Adrenal gland (tissue), 12 donors: Measurements from ENCODE around the gene DNAH8. TPM values are rescaled to one million over a fixed set of nuclear protein-coding genes. Genes with fewer than 3 reads are reported as not detected.

Experiments
- DNase-seq, 7 donors: peaks; one replicate each; pipeline ENCODE4 v3.0.0-alpha.2; 2019 to 2020
- H3K27ac ChIP-seq, 5 donors: fragments of 200-600 bp; sonication (generic) in 4 of 5; 1 replicate in 3 of 5; 2 replicates in 2 of 5; pipeline versions ENCODE4 v1.5.1 to v1.8.0; 2016 to 2020; ENCODE audit warnings: mild to moderate bottlenecking in 1 of 5
- H3K27me3 ChIP-seq: fragments of 200-600 bp; 2 replicates; pipeline ENCODE4 v1.8.0; 2021
- H3K36me3 ChIP-seq, 2 donors: fragments of 200-600 bp; replicated peaks in 1 of 2; 1 replicate in 1 of 2; 2 replicates in 1 of 2; pipeline versions ENCODE4 v1.5.1 to v1.8.0; 2018 to 2022
- H3K4me1 ChIP-seq, 2 donors: fragments of 200-600 bp; replicated peaks in 1 of 2; 1 replicate in 1 of 2; 2 replicates in 1 of 2; pipeline versions ENCODE4 v1.5.1 to v1.8.0; 2018 to 2021
- H3K4me3 ChIP-seq, 4 donors: fragments of 200-600 bp; sonication (generic) in 3 of 4; one replicate each; pipeline ENCODE4 v1.5.1; 2016 to 2018
- H3K9me3 ChIP-seq, 3 donors: fragments of 200-600 bp; sonication (generic) in 1 of 3; replicated peaks in 1 of 3; 1 replicate in 2 of 3; 2 replicates in 1 of 3; pipeline versions ENCODE4 v1.5.1 to v1.8.0; 2016 to 2021
- POLR2A ChIP-seq, 2 donors: fragments of 450-650 bp; IDR thresholded peaks; one replicate each; pipeline ENCODE4 v1.6.1; 2017; ENCODE audit warnings: antibody characterized with exemption in 2 of 2, mild to moderate bottlenecking in 2 of 2, moderate library complexity in 1 of 2
- WGBS, 4 donors: extraction: QIAGEN DNeasy Blood & Tissue Kit in 2 of 4; methylation state at CpG; one replicate each; pipeline versions ENCODE4 v1.1.5 to v1.1.7; 2013 to 2017; 5-methylcytosine and 5-hydroxymethylcytosine counted together
- intact Hi-C, 2 donors: fragments of 100-400 bp; cut with DNase I; formaldehyde crosslinking; loops; one replicate each; pipeline versions ENCODE4 v1.14.1 to v1.15.0; 2022 to 2023
- polyA plus RNA-seq, 3 donors: library from polyadenylated mRNA; stranded (reverse); fragments of 200-250 nt in 2 of 3; fragments of 350-450 nt in 1 of 3; fragmentation: Illumina TruSeq in 1 of 3; extraction: RNeasy Lipid Tissue Mini Kit (QIAGEN cat#74804) in 1 of 3; gene quantifications; one replicate each; pipeline ENCODE4 v1.2.3, GENCODE V29; 2013 to 2014
- total RNA-seq, 9 donors: library from RNA; depleted of rRNA in 4 of 9; stranded (reverse); fragments of >200 nt in 4 of 9; fragments of 120-200 nt in 1 of 9; fragmentation: NEBNext Ultra II Directional in 1 of 9; extraction: Animal tissue kit (Norgen Biotek cat#: 25700) in 1 of 9; gene quantifications; one replicate each; pipeline versions ENCODE4 v1.1.0 to v1.2.4, GENCODE V29; 2013 to 2023
- TF ChIP-seq, protein P1 (sequence below), 6 experiments: fragments of 450-650 bp in 4 of 6; fragments of 200-600 bp in 2 of 6; sonication (generic) in 1 of 6; IDR thresholded peaks; 1 replicate in 5 of 6; 2 replicates in 1 of 6; pipeline versions ENCODE4 v1.5.1 to v1.8.0; 2016 to 2021; ENCODE audit warnings: antibody characterized with exemption in 6 of 6, mild to moderate bottlenecking in 2 of 6, moderate library complexity in 1 of 6
- donor health status: healthy with polysubstance abuse.
- donor health status: Bipolar disorder and iron deficiency.
- donor health status: DM: yes; HTN: yes; CAD: no.
- donor health status: DM: no; HTN: no; CAD: no.
- donor health status: DM: no; HTN: no; CAD: no.
- donor health status: DM: yes; HTN: yes; CAD: no.

DNAH8 gene
- total and polyA plus RNA-seq, 12 donors, result under 0.01 to 0.02 TPM; not detected in 10

DNA sequence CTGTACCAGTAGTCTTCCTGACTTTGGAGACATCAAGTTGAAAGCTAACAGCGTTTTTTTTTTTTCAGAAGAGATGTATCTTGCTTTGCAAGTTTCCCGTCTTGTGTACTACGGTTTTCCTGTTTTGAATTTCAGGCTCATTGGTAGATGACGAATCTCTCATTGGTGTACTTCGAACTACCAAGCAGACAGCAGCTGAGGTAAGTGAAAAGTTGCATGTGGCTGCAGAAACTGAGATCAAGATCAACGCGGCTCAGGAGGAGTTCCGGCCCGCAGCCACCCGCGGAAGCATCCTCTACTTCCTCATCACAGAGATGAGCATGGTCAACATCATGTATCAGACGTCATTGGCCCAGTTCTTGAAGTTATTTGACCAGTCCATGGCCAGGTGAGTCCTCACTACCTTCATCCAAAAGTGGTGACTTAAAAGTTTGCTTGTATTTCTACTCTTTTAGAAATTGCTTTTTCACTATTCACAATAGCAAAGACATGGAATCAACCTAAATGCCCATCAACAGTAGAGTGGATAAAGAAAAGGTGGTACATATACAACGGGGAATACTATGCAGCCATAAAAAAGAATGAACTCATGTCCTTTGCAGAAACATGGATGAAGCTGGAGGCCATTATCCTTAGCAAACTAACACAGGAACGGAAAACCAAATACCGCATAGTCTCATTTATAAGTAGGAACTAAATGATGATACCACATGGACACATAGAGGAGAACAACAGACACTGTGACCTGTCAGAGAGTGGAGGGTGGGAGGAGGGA is 222.9 kb downstream of the DNAH8 start:
- Histone ChIP-seq H3K4me1 (no peaks in the 10 kb centered on the region), H3K9me3 (no peaks in the 10 kb centered on the region), H3K27me3 (no peaks in the 10 kb centered on the region), H3K27ac (no peak overlapping the region), H3K4me3 (no peak overlapping the region), H3K36me3 (no peaks in the 10 kb centered on the region)
- WGBS, 4 donors, result 87 to 90% (median 90%) methylated on average over 15 of the region's 15 CpGs
- no peak for DNase-seq
- TF ChIP-seq, protein P1, sequence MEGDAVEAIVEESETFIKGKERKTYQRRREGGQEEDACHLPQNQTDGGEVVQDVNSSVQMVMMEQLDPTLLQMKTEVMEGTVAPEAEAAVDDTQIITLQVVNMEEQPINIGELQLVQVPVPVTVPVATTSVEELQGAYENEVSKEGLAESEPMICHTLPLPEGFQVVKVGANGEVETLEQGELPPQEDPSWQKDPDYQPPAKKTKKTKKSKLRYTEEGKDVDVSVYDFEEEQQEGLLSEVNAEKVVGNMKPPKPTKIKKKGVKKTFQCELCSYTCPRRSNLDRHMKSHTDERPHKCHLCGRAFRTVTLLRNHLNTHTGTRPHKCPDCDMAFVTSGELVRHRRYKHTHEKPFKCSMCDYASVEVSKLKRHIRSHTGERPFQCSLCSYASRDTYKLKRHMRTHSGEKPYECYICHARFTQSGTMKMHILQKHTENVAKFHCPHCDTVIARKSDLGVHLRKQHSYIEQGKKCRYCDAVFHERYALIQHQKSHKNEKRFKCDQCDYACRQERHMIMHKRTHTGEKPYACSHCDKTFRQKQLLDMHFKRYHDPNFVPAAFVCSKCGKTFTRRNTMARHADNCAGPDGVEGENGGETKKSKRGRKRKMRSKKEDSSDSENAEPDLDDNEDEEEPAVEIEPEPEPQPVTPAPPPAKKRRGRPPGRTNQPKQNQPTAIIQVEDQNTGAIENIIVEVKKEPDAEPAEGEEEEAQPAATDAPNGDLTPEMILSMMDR (IDR thresholded peaks at IDR 0.05), result no peak
- no peak for TF ChIP-seq POLR2A (IDR thresholded peaks at IDR 0.05)
- intact Hi-C loops, result no loop called here

DNA sequence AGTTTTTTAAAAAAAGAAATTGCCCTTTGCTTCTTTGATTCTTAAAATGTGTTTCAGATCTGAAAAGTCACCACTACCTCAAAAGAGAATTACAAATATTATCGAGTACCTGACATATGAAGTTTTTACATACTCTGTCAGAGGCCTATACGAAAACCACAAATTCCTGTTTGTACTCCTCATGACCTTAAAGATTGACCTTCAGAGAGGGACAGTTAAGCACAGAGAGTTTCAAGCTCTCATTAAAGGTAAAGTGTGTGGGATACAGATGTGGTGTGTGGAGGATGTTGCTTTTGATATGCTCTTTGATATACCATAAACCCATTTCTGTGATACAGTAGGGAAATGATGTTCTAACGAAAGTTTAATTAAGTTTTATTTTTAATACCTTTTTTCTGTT is 223.6 kb downstream of the DNAH8 start:
- intact Hi-C loops, result no loop called here
- no peaks in the 10 kb centered on the region for H3K36me3 ChIP-seq
- TF ChIP-seq, protein P1 (IDR thresholded peaks at IDR 0.05), result no peak
- TF ChIP-seq POLR2A (IDR thresholded peaks at IDR 0.05), result no peak
- WGBS, 4 donors, result 87 to 94% (median 92%) methylated on average over 3 of the region's 3 CpGs
- H3K27ac ChIP-seq, result no peak overlapping the region
- no peaks in the 10 kb centered on the region for H3K27me3 ChIP-seq
- H3K4me3 ChIP-seq, result no peak overlapping the region
- no peaks in the 10 kb centered on the region for H3K4me1 ChIP-seq
- no peak for DNase-seq
- no peaks in the 10 kb centered on the region for H3K9me3 ChIP-seq

DNA sequence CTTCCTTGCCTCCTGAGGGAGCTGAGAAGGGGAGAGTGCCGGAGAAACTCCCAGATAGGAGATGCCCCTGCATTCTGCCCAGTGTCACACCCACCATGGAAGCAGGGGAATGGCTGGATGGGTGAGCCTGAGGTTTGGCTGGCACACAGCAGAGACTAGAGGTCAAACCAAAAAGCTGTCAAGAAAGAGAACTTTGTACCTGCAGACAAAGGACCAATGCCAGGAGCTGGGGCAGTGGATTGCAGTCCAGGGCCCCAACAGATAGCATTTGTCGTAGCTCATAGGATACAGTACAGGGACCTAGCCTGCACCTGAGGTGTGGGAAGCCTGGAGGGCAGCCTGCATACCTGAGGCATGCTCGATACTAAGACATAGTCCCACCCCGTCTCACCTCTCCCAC is 227.3 kb downstream of the DNAH8 start:
- no peak for DNase-seq
- Histone ChIP-seq H3K4me1 (no peaks in the 10 kb centered on the region), H3K9me3 (no peaks in the 10 kb centered on the region), H3K4me3 (no peak overlapping the region), H3K27me3 (no peaks in the 10 kb centered on the region), H3K27ac (no peak overlapping the region), H3K36me3 (no peaks in the 10 kb centered on the region)
- WGBS, 4 donors, result 88 to 99% (median 91%) methylated on average over 4 of the region's 4 CpGs
- intact Hi-C loops, result no loop called here
- TF ChIP-seq, protein P1 (IDR thresholded peaks at IDR 0.05), result no peak
- TF ChIP-seq POLR2A (IDR thresholded peaks at IDR 0.05), result no peak

DNA sequence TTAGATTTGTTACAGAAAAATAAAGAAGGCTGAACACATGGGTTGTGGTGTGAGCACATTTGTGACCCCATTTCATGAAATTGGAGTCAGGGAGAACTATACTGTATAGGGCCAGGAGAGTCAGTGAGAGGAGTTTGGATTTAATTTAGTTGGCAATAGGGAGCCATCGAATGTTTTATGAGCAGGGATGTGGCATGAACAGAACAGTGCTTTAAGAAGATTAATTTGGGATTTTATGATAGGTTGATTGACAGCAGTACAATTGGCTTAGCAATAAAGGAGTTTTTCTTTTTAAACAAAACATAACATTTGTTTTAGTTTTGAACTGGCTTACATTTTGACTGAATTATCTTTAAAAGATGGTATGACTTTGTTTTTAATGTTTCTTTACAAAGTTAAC is 227.9 kb downstream of the DNAH8 start:
- no peaks in the 10 kb centered on the region for H3K4me1 ChIP-seq
- no peaks in the 10 kb centered on the region for H3K36me3 ChIP-seq
- 72 to 92% (median 87%) methylated on average over 1 of the region's 1 CpG for WGBS, 4 donors
- H3K9me3 ChIP-seq, result no peaks in the 10 kb centered on the region
- H3K27me3 ChIP-seq, result no peaks in the 10 kb centered on the region
- no peak for DNase-seq
- H3K27ac ChIP-seq, result no peak overlapping the region
- no peak overlapping the region for H3K4me3 ChIP-seq
- intact Hi-C loops, result no loop called here
- TF ChIP-seq, protein P1 (IDR thresholded peaks at IDR 0.05), result no peak
- no peak for TF ChIP-seq POLR2A (IDR thresholded peaks at IDR 0.05)
